RWPE2 (cell line): Measurements from ENCODE around the gene FMN1.

ENCODE experiments used
- ATAC-seq: fragments of 200-7000 bp; cut with Tn5 transposase; 3 replicates; pipeline ENCODE4 v1.9.1; 2021; ENCODE audit warnings: low read depth
- DNase-seq: peaks from one replicate; pipeline ENCODE4 v3.0.0-alpha.2; 2020; ENCODE audit warnings: low spot score
- H3K27ac ChIP-seq: fragments of 450-650 bp; 2 replicates; pipeline ENCODE4 v1.5.1; 2017; ENCODE audit warnings: mild to moderate bottlenecking; ENCODE audit not compliant: poor library complexity, severe bottlenecking
- H3K27me3 ChIP-seq: fragments of 250-450 bp; sonication (Bioruptor Pico); 2 replicates; pipeline ENCODE4 v1.5.1; 2021; ENCODE audit warnings: mild to moderate bottlenecking, moderate library complexity; ENCODE audit not compliant: insufficient read depth, poor library complexity, severe bottlenecking
- H3K36me3 ChIP-seq: fragments of 250-450 bp; sonication (Bioruptor Pico); 2 replicates; pipeline ENCODE4 v1.5.1; 2020; ENCODE audit warnings: low read depth, mild to moderate bottlenecking, moderate library complexity
- H3K4me1 ChIP-seq: fragments of 250-450 bp; sonication (Bioruptor Pico); 2 replicates; pipeline ENCODE4 v1.5.1; 2021; ENCODE audit warnings: mild to moderate bottlenecking, moderate library complexity; ENCODE audit not compliant: insufficient read depth, poor library complexity, severe bottlenecking
- H3K4me3 ChIP-seq: fragments of 250-450 bp; sonication (Bioruptor Pico); 2 replicates; pipeline ENCODE4 v1.5.1; 2021; ENCODE audit warnings: mild to moderate bottlenecking, moderate library complexity; ENCODE audit not compliant: severe bottlenecking
- H3K9me3 ChIP-seq: fragments of 250-450 bp; sonication (Bioruptor Pico); 2 replicates; pipeline ENCODE4 v1.5.1; 2021; ENCODE audit warnings: mild to moderate bottlenecking, moderate library complexity; ENCODE audit not compliant: severe bottlenecking
- CTCF ChIP-seq: fragments of 450-650 bp; IDR thresholded peaks from one replicate; pipeline ENCODE4 v1.5.1; 2017; ENCODE audit warnings: mild to moderate bottlenecking, moderate library complexity; ENCODE audit not compliant: poor library complexity, severe bottlenecking

FMN1 gene

GRCh38 chr15:32864841-32865240 is 329.7 kb downstream of the FMN1 start:
- no peaks in the 10 kb centered on the region for H3K27me3 ChIP-seq
- peaks cover 9% of the 10 kb centered on the region for H3K4me1 ChIP-seq
- ATAC-seq (no peak), DNase-seq (no peak)
- H3K27ac ChIP-seq, result no peak overlapping the region
- H3K9me3 ChIP-seq, result no peaks in the 10 kb centered on the region
- no peak for TF ChIP-seq CTCF
- H3K36me3 ChIP-seq, result no peaks in the 10 kb centered on the region
- no peak overlapping the region for H3K4me3 ChIP-seq

- no peak overlapping the region for H3K4me3 ChIP-seq
- ATAC-seq (no peak), DNase-seq (no peak)
- no peaks in the 10 kb centered on the region for H3K9me3 ChIP-seq
- no peak for TF ChIP-seq CTCF
- H3K36me3 ChIP-seq, result no peaks in the 10 kb centered on the region
- H3K27ac ChIP-seq, result no peak overlapping the region
- H3K27me3 ChIP-seq, result no peaks in the 10 kb centered on the region
- H3K4me1 ChIP-seq, result peaks cover 9% of the 10 kb centered on the region
These were observed 330.5 kb downstream of the FMN1 start for GRCh38 chr15:32864051-32864450.

DNA sequence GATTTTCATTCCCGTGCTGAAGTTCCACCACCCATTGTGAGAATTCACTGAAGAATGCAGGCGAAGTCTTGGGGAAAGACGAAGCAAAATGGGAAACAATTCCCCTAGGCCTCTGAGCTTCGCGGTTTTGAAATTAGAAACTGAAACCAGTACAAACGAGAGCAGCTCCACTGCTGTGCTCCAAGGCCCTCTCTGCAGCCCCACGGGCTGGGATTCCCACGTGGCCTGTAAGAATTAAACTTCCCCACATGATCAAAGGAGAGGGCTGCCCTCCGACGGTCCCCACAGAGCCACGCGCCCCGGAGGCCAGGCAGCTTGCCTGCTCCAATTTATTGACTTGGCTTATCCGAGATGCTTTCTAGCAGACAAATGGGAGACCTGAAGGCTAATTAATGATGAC is 332.8 kb downstream of the FMN1 start:
- TF ChIP-seq CTCF, result no peak
- Histone ChIP-seq H3K9me3 (no peaks in the 10 kb centered on the region), H3K4me3 (no peak overlapping the region), H3K27ac (no peak overlapping the region), H3K36me3 (no peaks in the 10 kb centered on the region), H3K4me1 (peaks cover 8% of the 10 kb centered on the region), H3K27me3 (no peaks in the 10 kb centered on the region)
- DNase-seq (no peak), ATAC-seq (no peak)

GRCh38 chr15:32861174-32861573 is 333.3 kb downstream of the FMN1 start:
- Histone ChIP-seq H3K4me1 (peaks cover 13% of the 10 kb centered on the region), H3K27me3 (no peaks in the 10 kb centered on the region), H3K4me3 (no peak overlapping the region), H3K36me3 (no peaks in the 10 kb centered on the region), H3K9me3 (no peaks in the 10 kb centered on the region), H3K27ac (no peak overlapping the region)
- no peak for TF ChIP-seq CTCF
- ATAC-seq (no peak), DNase-seq (no peak)

GRCh38 chr15:32859996-32860395 is 334.5 kb downstream of the FMN1 start:
- peaks cover 23% of the 10 kb centered on the region for H3K4me1 ChIP-seq
- no peak for ATAC-seq
- H3K27me3 ChIP-seq, result no peaks in the 10 kb centered on the region
- no peak overlapping the region for H3K4me3 ChIP-seq
- DNase-seq, result no peak
- no peak overlapping the region for H3K27ac ChIP-seq
- H3K9me3 ChIP-seq, result no peaks in the 10 kb centered on the region
- no peaks in the 10 kb centered on the region for H3K36me3 ChIP-seq
- TF ChIP-seq CTCF, result no peak
